Measurements from ENCODE around the gene IRF2BP2. TPM values are rescaled to one million over a fixed set of nuclear protein-coding genes. Genes with fewer than 3 reads are reported as not detected.

Gene IRF2BP2
- total RNA-seq, 6 donors from 2014 or later, result 83.8 to 157 (median 116) TPM

- Histone ChIP-seq H3K27me3 (no peaks in the 10 kb centered on the region), H3K4me1 (peaks cover 42 to 62% (median 47%) of the 10 kb centered on the region in 4 donors), H3K36me3 (peaks cover 0 to 21% (median 6%) of the 10 kb centered on the region in 4 donors), H3K9me3 (no peaks in the 10 kb centered on the region), H3K4me3 (peak overlapping the region in 3 of 4 donors; percentile 59 to 78 (median 76)), H3K27ac (peak overlapping the region; percentile 99 to 100 (median 99))
- WGBS, 2 donors, result no CpG with 5 or more reads among the region's 67 CpGs
- ATAC-seq (ENCODE audit: low FRiP score in 2 of 2), result no peak
- no peak for TF ChIP-seq EP300 (IDR thresholded peaks at IDR 0.05)
- no peak for TF ChIP-seq CTCF (IDR thresholded peaks at IDR 0.05)
- TF ChIP-seq POLR2AphosphoS5 (IDR thresholded peaks at IDR 0.05), result no peak
- TF ChIP-seq POLR2A (IDR thresholded peaks at IDR 0.05), result no peak
- peak in 1 of 2 donors; percentile 90 for DNase-seq
Measured at GRCh38 chr1:234609691-234610042, 311 bp downstream of the IRF2BP2 start.

GRCh38 chr1:234608911-234609690 lies 877 bp downstream of the IRF2BP2 start:
- whole genome bisulfite sequencing, 2 donors, result 0% methylated on average over 11 of the region's 121 CpGs; no CpG with 5 or more reads in 1 of the 2 donors
- Histone ChIP-seq H3K36me3 (peaks cover 0 to 22% (median 6%) of the 10 kb centered on the region in 4 donors), H3K4me3 (peak overlapping the region; percentile 47 to 78 (median 68)), H3K9me3 (no peaks in the 10 kb centered on the region), H3K27ac (peak overlapping the region; percentile 99 to 100 (median 99)), H3K27me3 (no peaks in the 10 kb centered on the region), H3K4me1 (peaks cover 43 to 65% (median 48%) of the 10 kb centered on the region in 4 donors)
- TF ChIP-seq CTCF (IDR thresholded peaks at IDR 0.05) (no peak), POLR2A (IDR thresholded peaks at IDR 0.05) (peak in 2 of 4 donors; percentile 64 to 65), POLR2AphosphoS5 (IDR thresholded peaks at IDR 0.05) (peak in 1 of 2 donors; percentile 69)
- ATAC-seq (ENCODE audit: low FRiP score in 2 of 2), result no peak
- peak; percentile 47 to 92 for DNase-seq

GRCh38 chr1:234608025-234608910 lies 1.7 kb downstream of the IRF2BP2 start:
- peak; percentile 91 to 93 for DNase-seq
- Histone ChIP-seq H3K27ac (peak overlapping the region; percentile 99 to 100 (median 99)), H3K4me1 (peaks cover 43 to 65% (median 47%) of the 10 kb centered on the region in 4 donors), H3K36me3 (peaks cover 0 to 22% (median 6%) of the 10 kb centered on the region in 4 donors), H3K27me3 (no peaks in the 10 kb centered on the region), H3K9me3 (no peaks in the 10 kb centered on the region), H3K4me3 (peak overlapping the region; percentile 59 to 78 (median 70))
- peak; percentile 57 to 74 for ATAC-seq (ENCODE audit: low FRiP score in 2 of 2)
- TF ChIP-seq POLR2AphosphoS5 (IDR thresholded peaks at IDR 0.05) (peak; percentile 94 to 96), POLR2A (IDR thresholded peaks at IDR 0.05) (peak in 3 of 4 donors; percentile 38 to 85 (median 46)), CTCF (IDR thresholded peaks at IDR 0.05) (peak in 3 of 6 experiments; percentile 7 to 23 (median 23)), EP300 (IDR thresholded peaks at IDR 0.05) (peak in 2 of 4 donors; percentile 83 to 95)
- WGBS, 2 donors, result 0 to 1% methylated on average over 10 to 20 of the region's 68 CpGs

GRCh38 chr1:234607109-234608024 lies 2.6 kb downstream of the IRF2BP2 start:
- no peak for ATAC-seq (ENCODE audit: low FRiP score in 2 of 2)
- 3 to 5% methylated on average over 20 to 22 of the region's 22 CpGs for WGBS, 2 donors
- peak; percentile 48 to 79 for DNase-seq

More at GRCh38 chr1:234607109-234608024, 2.6 kb downstream of the IRF2BP2 start:
- peak overlapping the region; percentile 99 to 100 (median 99) for H3K27ac ChIP-seq
- TF ChIP-seq POLR2A (IDR thresholded peaks at IDR 0.05) (peak in 2 of 4 donors; percentile 18 to 53), CTCF (IDR thresholded peaks at IDR 0.05) (peak in 2 of 6 experiments; percentile 11 to 22), POLR2AphosphoS5 (IDR thresholded peaks at IDR 0.05) (no peak), EP300 (IDR thresholded peaks at IDR 0.05) (no peak)
- peaks cover 0 to 24% (median 6%) of the 10 kb centered on the region in 4 donors for H3K36me3 ChIP-seq
- H3K9me3 ChIP-seq, result no peaks in the 10 kb centered on the region
- peak overlapping the region; percentile 43 to 78 (median 68) for H3K4me3 ChIP-seq
- peaks cover 43 to 65% (median 48%) of the 10 kb centered on the region in 4 donors for H3K4me1 ChIP-seq
- no peaks in the 10 kb centered on the region for H3K27me3 ChIP-seq
